MM.1S (cell line): ENCODE data around the gene TOX2.

Source experiments
- DNase-seq: peaks from one replicate; pipeline ENCODE4 v3.0.0-alpha.2; 2015
- H2AFZ ChIP-seq: fragments of 300-600 bp; sonication (generic); 2 replicates; pipeline ENCODE4 v1.6.0; 2016; ENCODE audit warnings: antibody characterized with exemption, low read length
- H3F3A ChIP-seq: fragments of 300-600 bp; sonication (generic); 2 replicates; pipeline ENCODE4 v1.6.1; 2016; ENCODE audit warnings: mild to moderate bottlenecking, antibody characterized with exemption, low read length, moderate library complexity, mixed read lengths; ENCODE audit not compliant: insufficient read depth
- H3K27ac ChIP-seq: fragments of 300-600 bp; sonication (generic); 2 replicates; pipeline ENCODE4 v1.5.1; 2016; ENCODE audit warnings: mild to moderate bottlenecking, low read length
- H3K27me3 ChIP-seq: fragments of 300-600 bp; sonication (generic); replicated peaks from 2 replicates; pipeline ENCODE4 v1.6.0; 2016; ENCODE audit warnings: low read length; ENCODE audit not compliant: insufficient read depth
- H3K36me3 ChIP-seq: fragments of 300-600 bp; sonication (generic); replicated peaks from 2 replicates; pipeline ENCODE4 v1.6.1; 2016; ENCODE audit warnings: mild to moderate bottlenecking, low read length, mixed read lengths; ENCODE audit not compliant: insufficient read depth
- H3K4me1 ChIP-seq: fragments of 300-600 bp; sonication (generic); 2 replicates; pipeline ENCODE4 v1.6.1; 2016; ENCODE audit warnings: low read length, mixed read lengths
- H3K4me2 ChIP-seq: fragments of 300-600 bp; sonication (generic); 2 replicates; pipeline ENCODE4 v1.6.0; 2016; ENCODE audit warnings: low read depth, low read length
- H3K4me3 ChIP-seq: fragments of 300-600 bp; sonication (generic); 2 replicates; pipeline ENCODE4 v1.5.1; 2016; ENCODE audit warnings: low read length, mixed read lengths
- H3K79me2 ChIP-seq: fragments of 300-600 bp; sonication (generic); 2 replicates; pipeline ENCODE4 v1.6.1; 2016; ENCODE audit warnings: mixed run types, low read length, mixed read lengths
- H3K9ac ChIP-seq: fragments of 300-600 bp; sonication (generic); 2 replicates; pipeline ENCODE4 v1.6.1; 2016; ENCODE audit warnings: low read length, mixed read lengths
- H3K9me2 ChIP-seq: fragments of 300-600 bp; sonication (generic); replicated peaks from 2 replicates; pipeline ENCODE4 v1.6.1; 2016; ENCODE audit warnings: mild to moderate bottlenecking, low read length, mixed read lengths; ENCODE audit not compliant: insufficient read depth
- H3K9me3 ChIP-seq: fragments of 300-600 bp; sonication (generic); replicated peaks from 2 replicates; pipeline ENCODE4 v1.6.1; 2016; ENCODE audit warnings: mild to moderate bottlenecking, low read length, mixed read lengths; ENCODE audit not compliant: insufficient read depth
- H4K20me1 ChIP-seq: fragments of 300-600 bp; sonication (generic); 2 replicates; pipeline ENCODE4 v1.6.1; 2016; ENCODE audit warnings: mild to moderate bottlenecking, low read length, moderate library complexity, mixed read lengths; ENCODE audit not compliant: insufficient read depth
- CTCF ChIP-seq: fragments of 300-600 bp; sonication (generic); IDR thresholded peaks from 2 replicates; pipeline ENCODE4 v1.5.1; 2016; ENCODE audit warnings: antibody characterized with exemption, low read length, mixed read lengths
- EZH2 ChIP-seq: fragments of 300-600 bp; sonication (generic); optimal IDR thresholded peaks from 2 replicates; pipeline ENCODE3; 2017; ENCODE audit warnings: low read depth, mild to moderate bottlenecking, antibody characterized with exemption, low read length, mixed read lengths
- EZH2phosphoT487 ChIP-seq: fragments of 300-600 bp; sonication (generic); IDR thresholded peaks from 2 replicates; pipeline ENCODE4 v1.6.1; 2018; ENCODE audit warnings: antibody characterized with exemption, low read length

TOX2 gene

GRCh38 chr20:43940518-43941225 is 26.0 kb downstream of the TOX2 start:
- Histone ChIP-seq H3K4me2 (no peak overlapping the region), H3K9ac (peak overlapping the region; percentile 3; the same call in 1 of the 2 replicates), H3K27ac (peak overlapping the region; percentile 99; the same call in 1 of the 2 replicates), H3K9me2 (no peaks in the 10 kb centered on the region), H3K79me2 (peaks cover 85% of the 10 kb centered on the region), H3F3A (peaks cover 45% of the 10 kb centered on the region), H2AFZ (no peak overlapping the region), H4K20me1 (no peaks in the 10 kb centered on the region), H3K4me3 (no peak overlapping the region), H3K9me3 (no peaks in the 10 kb centered on the region), H3K27me3 (no peaks in the 10 kb centered on the region), H3K4me1 (peaks cover 87% of the 10 kb centered on the region), H3K36me3 (no peaks in the 10 kb centered on the region)
- no peak for TF ChIP-seq CTCF
- TF ChIP-seq EZH2phosphoT487: no peak
- TF ChIP-seq EZH2: no peak
- DNase-seq: peak; percentile 45

- H3K4me2 ChIP-seq: peak overlapping the region; percentile 86
- TF ChIP-seq EZH2 (no peak), CTCF (no peak), EZH2phosphoT487 (no peak)
- peak overlapping the region; percentile 52; the same call in 1 of the 2 replicates for H3K4me3 ChIP-seq
- H3K36me3 ChIP-seq: no peaks in the 10 kb centered on the region
- H3K9ac ChIP-seq: peak overlapping the region; percentile 87
- peak overlapping the region; percentile 99 for H3K27ac ChIP-seq
- DNase-seq: peak; percentile 21
- no peaks in the 10 kb centered on the region for H3K9me3 ChIP-seq
- peaks cover 79% of the 10 kb centered on the region for H3K4me1 ChIP-seq
- H3F3A ChIP-seq: peaks cover 47% of the 10 kb centered on the region
- H2AFZ ChIP-seq: no peak overlapping the region
- no peaks in the 10 kb centered on the region for H4K20me1 ChIP-seq
- H3K79me2 ChIP-seq: peaks cover 85% of the 10 kb centered on the region
- no peaks in the 10 kb centered on the region for H3K9me2 ChIP-seq
- no peaks in the 10 kb centered on the region for H3K27me3 ChIP-seq
These were observed 27.0 kb downstream of the TOX2 start for GRCh38 chr20:43941476-43942200.

GRCh38 chr20:43942201-43942590 is 27.5 kb downstream of the TOX2 start:
- H3K4me1 ChIP-seq: peaks cover 78% of the 10 kb centered on the region
- peak overlapping the region; percentile 87 for H3K9ac ChIP-seq
- peaks cover 85% of the 10 kb centered on the region for H3K79me2 ChIP-seq
- peak overlapping the region; percentile 52 for H3K4me3 ChIP-seq
- H3K9me2 ChIP-seq: no peaks in the 10 kb centered on the region
- H3K9me3 ChIP-seq: no peaks in the 10 kb centered on the region
- H3K4me2 ChIP-seq: peak overlapping the region; percentile 86
- no peak overlapping the region for H2AFZ ChIP-seq
- H3K27me3 ChIP-seq: no peaks in the 10 kb centered on the region
- peaks cover 49% of the 10 kb centered on the region for H3F3A ChIP-seq
- H3K27ac ChIP-seq: peak overlapping the region; percentile 99
- no peak for DNase-seq
- no peaks in the 10 kb centered on the region for H3K36me3 ChIP-seq
- no peaks in the 10 kb centered on the region for H4K20me1 ChIP-seq
- TF ChIP-seq EZH2phosphoT487 (no peak), EZH2 (no peak), CTCF (no peak)
